ENCODE measurements around the gene BGLAP.

DNA sequence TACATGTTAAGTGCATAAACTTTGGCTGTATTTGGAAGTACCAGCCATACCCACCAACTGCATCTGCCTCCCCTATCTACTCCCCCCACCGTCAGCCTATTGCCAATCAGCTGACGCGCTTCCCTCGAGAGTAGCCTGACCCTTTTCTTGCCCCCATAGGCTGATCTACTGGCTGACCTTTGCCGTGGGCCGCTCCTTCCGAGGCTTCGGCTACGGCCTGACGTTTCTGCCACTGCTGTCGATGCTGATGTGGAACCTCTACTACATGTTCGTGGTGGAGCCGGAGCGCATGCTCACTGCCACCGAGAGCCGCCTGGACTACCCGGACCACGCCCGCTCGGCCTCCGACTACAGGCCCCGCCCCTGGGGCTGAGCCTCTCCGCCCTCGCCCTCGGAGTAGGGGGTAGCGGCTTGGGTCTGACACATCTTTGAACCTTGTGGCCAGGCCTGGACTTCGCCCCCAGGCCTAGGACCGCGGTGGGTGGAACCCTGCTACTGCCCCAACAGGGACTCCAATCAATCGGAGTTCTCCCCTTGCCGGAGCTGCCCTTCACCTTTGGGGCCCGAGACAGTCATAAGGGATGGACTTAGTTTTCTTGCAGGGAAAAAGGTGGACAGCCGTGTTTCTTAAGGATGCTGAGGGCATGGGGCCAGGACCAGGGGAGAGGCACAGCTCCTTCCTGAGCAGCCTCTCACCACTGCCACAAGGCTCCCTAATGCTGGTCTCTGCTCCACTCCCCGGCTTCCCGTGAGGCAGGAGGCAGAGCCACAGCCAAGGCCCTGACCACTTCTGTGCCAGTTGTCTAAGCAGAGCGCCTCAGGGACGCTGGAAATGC is 49.5 kb downstream of the BGLAP start:
- TF ChIP-seq, protein P1, sequence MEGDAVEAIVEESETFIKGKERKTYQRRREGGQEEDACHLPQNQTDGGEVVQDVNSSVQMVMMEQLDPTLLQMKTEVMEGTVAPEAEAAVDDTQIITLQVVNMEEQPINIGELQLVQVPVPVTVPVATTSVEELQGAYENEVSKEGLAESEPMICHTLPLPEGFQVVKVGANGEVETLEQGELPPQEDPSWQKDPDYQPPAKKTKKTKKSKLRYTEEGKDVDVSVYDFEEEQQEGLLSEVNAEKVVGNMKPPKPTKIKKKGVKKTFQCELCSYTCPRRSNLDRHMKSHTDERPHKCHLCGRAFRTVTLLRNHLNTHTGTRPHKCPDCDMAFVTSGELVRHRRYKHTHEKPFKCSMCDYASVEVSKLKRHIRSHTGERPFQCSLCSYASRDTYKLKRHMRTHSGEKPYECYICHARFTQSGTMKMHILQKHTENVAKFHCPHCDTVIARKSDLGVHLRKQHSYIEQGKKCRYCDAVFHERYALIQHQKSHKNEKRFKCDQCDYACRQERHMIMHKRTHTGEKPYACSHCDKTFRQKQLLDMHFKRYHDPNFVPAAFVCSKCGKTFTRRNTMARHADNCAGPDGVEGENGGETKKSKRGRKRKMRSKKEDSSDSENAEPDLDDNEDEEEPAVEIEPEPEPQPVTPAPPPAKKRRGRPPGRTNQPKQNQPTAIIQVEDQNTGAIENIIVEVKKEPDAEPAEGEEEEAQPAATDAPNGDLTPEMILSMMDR (IDR thresholded peaks at IDR 0.05; ENCODE audit: poor library complexity) = no peak
- TF ChIP-seq EZH2 (IDR thresholded peaks at IDR 0.05; ENCODE audit: borderline replicate concordance) = no peak

Measured in hepatocyte (in vitro differentiated cells).